B cell (primary cell): ENCODE measurements around the gene DGAT2. TPM values are rescaled to one million over a fixed set of nuclear protein-coding genes. Genes with fewer than 3 reads are reported as not detected.

ENCODE experiments used
- ATAC-seq: fragments of 200-7000 bp; cut with Tn5 transposase; one replicate; pipeline ENCODE4 v1.10.0; 2021; ENCODE audit warnings: low read depth, mild to moderate bottlenecking, moderate number of reproducible peaks, moderate library complexity
- CTCF ChIA-PET: fragments of 350-600 bp; sonication (Branson Sonifier 250); formaldehyde crosslinking; loops from one replicate; lab custom pipeline; 2021; ENCODE audit warnings: antibody characterized with exemption, inconsistent platforms; lab: Charles Lee
- POLR2A ChIA-PET: fragments of 350-600 bp; sonication (Branson Sonifier 250); formaldehyde crosslinking; loops from one replicate; lab custom pipeline; 2021; ENCODE audit warnings: antibody characterized with exemption; lab: Charles Lee
- DNase-seq: peaks from one replicate; pipeline ENCODE4 v3.0.0; 2013
- H2AFZ ChIP-seq: 2 replicates; pipeline ENCODE4 v1.6.1; 2012; ENCODE audit warnings: mild to moderate bottlenecking, low read depth, low read length; ENCODE audit not compliant: insufficient read depth, poor library complexity, severe bottlenecking
- H3K27ac ChIP-seq, 2 donors: 1 replicate in 1 of 2; 2 replicates in 1 of 2; pipeline ENCODE4 v1.5.1; 2012 to 2013; ENCODE audit warnings: low read length in 2 of 2, mild to moderate bottlenecking in 2 of 2, moderate library complexity in 1 of 2
- H3K27me3 ChIP-seq, 4 experiments: fragments of 200-600 bp in 1 of 4; sonication (generic) in 1 of 4; replicated peaks in 1 of 4; 1 replicate in 2 of 4; 2 replicates in 2 of 4; pipeline versions ENCODE4 v1.6.1 to v1.7.0; 2013 to 2016; ENCODE audit warnings: low read length in 3 of 4, mild to moderate bottlenecking in 2 of 4, mixed read lengths in 1 of 4, moderate library complexity in 1 of 4; ENCODE audit not compliant: insufficient read depth in 4 of 4, control insufficient read depth in 3 of 4; ENCODE audit errors: control extremely low read depth in 1 of 4
- H3K36me3 ChIP-seq, 2 experiments: replicated peaks in 1 of 2; 1 replicate in 1 of 2; 2 replicates in 1 of 2; pipeline versions ENCODE4 v1.6.1 to v1.7.1; 2013; ENCODE audit warnings: low read length in 1 of 2; ENCODE audit not compliant: insufficient read depth in 2 of 2, control insufficient read depth in 1 of 2; ENCODE audit errors: control extremely low read depth in 1 of 2, extremely low read depth in 1 of 2
- H3K4me1 ChIP-seq, 2 donors: fragments of 200-600 bp in 1 of 2; sonication (generic) in 1 of 2; 1 replicate in 1 of 2; 2 replicates in 1 of 2; pipeline versions ENCODE4 v1.5.1 to v1.6.1; 2013 to 2017; ENCODE audit warnings: low read length in 2 of 2; ENCODE audit not compliant: control insufficient read depth in 2 of 2, insufficient read depth in 2 of 2
- H3K4me2 ChIP-seq: replicated peaks from 2 replicates; pipeline ENCODE3; 2012; ENCODE audit warnings: mild to moderate bottlenecking, low read depth, low read length; ENCODE audit not compliant: poor library complexity, severe bottlenecking
- H3K4me3 ChIP-seq, 5 experiments: fragments of 200-600 bp in 1 of 5; sonication (generic) in 1 of 5; 1 replicate in 3 of 5; 2 replicates in 2 of 5; pipeline versions ENCODE4 v1.5.1 to v1.7.0; 2011 to 2016; ENCODE audit warnings: low read length in 4 of 5, mild to moderate bottlenecking in 4 of 5, low read depth in 2 of 5, control low read depth in 1 of 5, moderate library complexity in 1 of 5; ENCODE audit not compliant: insufficient read depth in 1 of 5; ENCODE audit errors: control extremely low read depth in 1 of 5, extremely low read depth in 1 of 5
- H3K79me2 ChIP-seq: fragments of 200-600 bp; sonication (generic); one replicate; pipeline ENCODE4 v1.6.0; 2016; ENCODE audit warnings: low read length; ENCODE audit not compliant: control insufficient read depth, insufficient read depth
- H3K9ac ChIP-seq: fragments of 200-600 bp; sonication (generic); 2 replicates; pipeline ENCODE4 v1.6.1; 2017; ENCODE audit warnings: mild to moderate bottlenecking, low read length, moderate library complexity
- H3K9me3 ChIP-seq, 3 donors: one replicate each; pipeline versions ENCODE4 v1.6.1 to v1.7.1; 2013; ENCODE audit warnings: low read length in 2 of 3; ENCODE audit not compliant: control insufficient read depth in 2 of 3, insufficient read depth in 1 of 3; ENCODE audit errors: control extremely low read depth in 1 of 3
- H4K20me1 ChIP-seq: 2 replicates; pipeline ENCODE4 v1.6.0; 2012; ENCODE audit warnings: mild to moderate bottlenecking, low read length; ENCODE audit not compliant: insufficient read depth, control insufficient read depth, poor library complexity, severe bottlenecking
- H3K27ac Mint-ChIP-seq: one replicate; pipeline ENCODE4 v1.8.0; 2021; ENCODE audit warnings: mixed read lengths
- H3K27me3 Mint-ChIP-seq: one replicate; pipeline ENCODE4 v1.8.0; 2021; ENCODE audit warnings: mixed read lengths
- H3K4me1 Mint-ChIP-seq: one replicate; pipeline ENCODE4 v1.8.0; 2021; ENCODE audit warnings: mixed read lengths
- H3K4me3 Mint-ChIP-seq: one replicate; pipeline ENCODE4 v1.8.0; 2021; ENCODE audit warnings: mixed read lengths
- H3K9me3 Mint-ChIP-seq: one replicate; pipeline ENCODE4 v1.8.0; 2022; ENCODE audit warnings: mixed read lengths; ENCODE audit not compliant: insufficient read depth
- CTCF ChIP-seq: fragments of 200-600 bp; IDR thresholded peaks from one replicate; pipeline ENCODE4 v1.8.0; 2022; ENCODE audit warnings: antibody characterized with exemption, mild to moderate bottlenecking
- EZH2 ChIP-seq: IDR thresholded peaks from 2 replicates; pipeline ENCODE4 v1.6.1; 2012; ENCODE audit warnings: borderline replicate concordance, low read depth, mild to moderate bottlenecking, moderate library complexity, low read length; ENCODE audit not compliant: insufficient read depth, poor library complexity, severe bottlenecking
- WGBS: methylation state at CpG from one replicate; pipeline ENCODE4 v1.1.5; 2013; ENCODE audit warnings: missing lambda C conversion rate; ENCODE audit not compliant: insufficient coverage; 5-methylcytosine and 5-hydroxymethylcytosine counted together
- intact Hi-C: fragments of 100-400 bp; cut with micrococcal nuclease; formaldehyde crosslinking; loops from one replicate; pipeline ENCODE4 v1.10.0; 2022
- polyA plus RNA-seq: library from polyadenylated mRNA; depleted of rRNA; stranded (reverse); fragments of >200 nt; gene quantifications from 2 replicates; pipeline ENCODE4 v1.2.3, GENCODE V29; 2012
- total RNA-seq, 2 donors: library from RNA; stranded (reverse); fragments of 120-200 nt in 1 of 2; gene quantifications; 1 replicate in 1 of 2; 2 replicates in 1 of 2; pipeline versions ENCODE4 v1.2.3 to v1.2.4, GENCODE V29; 2013 to 2022

Gene DGAT2
- total and polyA plus RNA-seq, 2 donors (not counting 1 experiment from before 2014, with no cell fraction given): 5.8 to 6.5 TPM

GRCh38 chr11:75802021-75802912 is 33.7 kb downstream of the DGAT2 start:
- H3K9ac ChIP-seq: no peak overlapping the region
- no peaks in the 10 kb centered on the region for H3K27me3 Mint-ChIP-seq
- TF ChIP-seq EZH2 (no peak), CTCF (no peak)
- H4K20me1 ChIP-seq: no peaks in the 10 kb centered on the region
- no peak overlapping the region for H3K4me3 ChIP-seq
- intact Hi-C loops: loop anchor here (2.0 to 5.0 kb wide), 2 partner anchors 29 to 35 kb away; no protein-coding TSS in a partner anchor
- peaks cover 3 to 18% of the 10 kb centered on the region in 2 donors for H3K4me1 ChIP-seq
- no peak for DNase-seq
- H2AFZ ChIP-seq: no peak overlapping the region
- peaks cover 12% of the 10 kb centered on the region for H3K79me2 ChIP-seq
- no peak overlapping the region for H3K4me3 Mint-ChIP-seq
- ChIA-PET POLR2A (no interaction called here), CTCF (interaction anchor here (1.0 to 7.9 kb wide), 27 partner anchors 9 to 517 kb away, joined by 3 to 405 read pairs (median 10); partner anchors contain the start of gene UVRAG)
- H3K27ac ChIP-seq: no peak overlapping the region
- no peak for ATAC-seq
- peaks cover 0 to 6% of the 10 kb centered on the region in 2 experiments for H3K36me3 ChIP-seq
- no peak overlapping the region for H3K27ac Mint-ChIP-seq
- H3K27me3 ChIP-seq: no peaks in the 10 kb centered on the region
- H3K4me2 ChIP-seq: no peak overlapping the region
- peaks cover 15% of the 10 kb centered on the region for H3K4me1 Mint-ChIP-seq
- 98% methylated on average over 12 of the region's 12 CpGs for WGBS
- no peaks in the 10 kb centered on the region for H3K9me3 ChIP-seq
- no peaks in the 10 kb centered on the region for H3K9me3 Mint-ChIP-seq
